ENCODE results near the gene SMOC2.

SMOC2 gene

DNA sequence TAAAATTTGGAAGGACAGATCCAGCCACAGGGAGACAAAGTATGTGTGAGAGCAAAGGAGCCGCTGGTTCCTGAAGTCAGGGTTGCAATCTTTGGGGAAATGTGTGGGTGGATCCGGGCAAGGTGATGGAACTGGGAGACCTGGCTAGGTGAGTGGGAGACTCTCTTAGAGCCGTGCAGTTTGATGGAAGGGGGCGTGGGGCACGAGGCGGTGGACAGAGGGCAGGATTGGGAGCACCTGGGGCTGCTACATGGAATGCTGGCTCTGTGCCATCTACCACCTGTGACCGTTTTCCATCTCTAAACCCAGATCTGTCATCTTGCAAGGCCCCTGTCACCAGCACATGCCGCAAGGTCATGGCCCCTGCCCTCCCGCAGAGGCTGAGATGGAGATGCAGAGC, 268.4 kb downstream of the SMOC2 start:
- no peak for DNase-seq (ENCODE audit: low read depth in 2 of 2)

DNA sequence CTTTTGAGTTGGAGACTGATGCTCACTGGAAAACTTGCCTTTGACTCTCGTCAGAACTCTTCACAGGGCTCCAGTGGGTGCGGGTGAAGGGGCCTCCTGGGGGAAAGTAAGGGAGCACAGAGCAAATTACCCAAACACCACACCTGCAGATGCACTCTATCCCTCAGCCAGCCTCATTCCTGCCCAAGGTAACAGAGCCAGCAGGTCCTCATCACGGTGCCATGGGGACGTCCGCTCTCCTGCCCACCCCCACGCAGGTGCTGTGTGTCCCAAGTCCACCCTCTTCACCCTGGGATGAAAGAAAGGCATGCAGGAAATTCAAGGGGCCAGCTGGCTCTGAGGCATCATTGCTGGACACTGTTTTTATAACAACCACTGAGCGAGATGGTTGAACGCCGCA, 269.0 kb downstream of the SMOC2 start:
- no peak for DNase-seq (ENCODE audit: low read depth in 2 of 2)

DNA sequence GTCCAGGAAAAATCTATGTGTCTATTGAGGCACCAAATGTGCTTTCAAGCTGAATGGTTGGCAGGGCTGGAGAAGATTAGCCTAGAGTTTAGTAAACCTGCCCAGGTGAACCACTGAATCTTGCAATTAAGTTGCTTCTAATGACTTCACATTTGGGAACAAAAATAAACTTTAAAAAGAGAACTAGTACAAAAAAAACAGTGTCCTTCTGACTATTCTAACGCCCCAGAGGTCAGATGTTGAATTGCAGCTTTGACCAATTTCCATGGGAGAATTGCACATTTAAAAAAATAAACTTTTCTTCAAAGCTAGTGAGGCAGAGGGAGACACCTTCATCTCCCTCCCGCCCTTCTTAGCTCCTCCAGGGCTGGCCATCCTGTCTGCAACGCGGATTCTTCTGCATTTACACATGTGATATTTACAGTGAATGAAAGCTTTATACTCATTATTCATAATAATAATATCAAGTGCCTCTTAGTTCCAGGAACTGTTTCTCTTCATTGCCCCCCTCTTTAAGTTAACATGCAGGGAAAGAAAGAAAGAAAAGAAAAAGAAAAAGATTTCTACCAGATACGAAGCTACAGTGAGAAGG, 270.2 kb downstream of the SMOC2 start:
- DNase-seq (ENCODE audit: low read depth in 2 of 2) = no peak

DNA sequence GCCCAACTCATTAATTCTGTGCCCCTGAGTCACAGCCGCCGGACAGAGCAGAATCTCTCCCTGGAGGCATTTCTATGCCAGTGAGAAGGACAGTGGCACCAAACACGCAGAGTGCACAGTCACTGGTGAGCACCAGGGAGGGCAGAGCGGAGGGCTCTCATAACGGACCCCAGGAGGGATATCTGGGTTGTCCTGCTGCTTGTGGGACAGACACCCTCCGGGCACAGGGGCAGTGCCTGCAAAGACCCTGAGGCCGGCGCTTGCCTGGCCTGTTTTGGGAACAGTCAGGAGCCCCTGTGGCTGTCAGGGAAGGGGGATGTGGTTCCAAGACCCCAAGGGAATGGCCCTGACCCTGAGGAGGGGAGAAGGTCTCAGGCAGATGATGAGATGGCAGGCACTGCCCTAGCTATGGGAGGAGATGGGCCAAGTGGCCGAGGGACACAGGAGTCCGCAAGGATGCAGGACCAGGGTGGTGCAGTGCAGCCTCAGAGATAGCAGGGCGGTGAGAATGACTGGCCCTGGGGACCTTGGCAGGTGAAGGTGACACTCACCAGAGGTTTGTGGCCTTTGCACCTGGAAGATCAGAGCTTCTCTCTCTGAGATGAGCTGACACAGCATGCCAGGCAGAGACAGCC, 270.8 kb downstream of the SMOC2 start:
- no peak for DNase-seq (ENCODE audit: low read depth in 2 of 2)

DNA sequence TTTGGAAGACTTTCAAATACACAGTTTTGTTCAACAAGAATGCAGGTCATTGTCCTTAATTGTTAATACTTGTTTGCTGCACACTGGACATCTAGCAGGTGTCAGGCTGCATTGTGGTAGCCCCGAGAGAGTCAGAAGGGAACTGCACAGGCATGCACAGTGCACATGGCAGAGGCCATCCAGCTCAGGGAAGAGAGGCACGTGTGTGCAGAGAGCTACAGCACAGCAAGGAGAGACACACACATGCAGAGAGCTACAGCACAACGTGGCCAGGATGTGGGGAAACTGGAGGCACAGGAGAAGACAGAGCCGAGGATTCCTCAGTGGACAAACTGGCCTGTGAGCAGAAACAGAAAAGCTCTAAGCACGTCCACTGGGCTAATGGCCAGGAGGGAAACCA, 272.0 kb downstream of the SMOC2 start:
- no peak for DNase-seq (ENCODE audit: low read depth in 2 of 2)

DNA sequence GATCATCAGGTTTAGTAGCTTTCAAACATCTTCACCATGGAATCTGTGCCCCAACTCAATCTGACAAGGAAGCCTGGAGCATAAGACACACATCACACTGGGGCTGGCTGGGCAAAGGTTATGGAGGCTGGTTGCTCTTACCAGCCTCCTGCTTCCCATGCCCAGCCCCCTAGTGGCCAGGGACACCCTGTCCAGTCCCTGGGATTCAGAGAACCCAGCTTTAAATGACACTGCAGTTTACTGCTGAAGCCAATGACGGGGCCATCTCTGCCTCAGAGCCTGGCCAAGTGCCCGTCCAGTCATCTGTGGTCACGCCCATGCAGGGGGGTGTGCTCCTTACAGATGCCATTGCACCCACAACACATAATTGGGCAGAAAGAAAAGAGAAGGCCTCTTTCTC, 272.9 kb downstream of the SMOC2 start:
- DNase-seq (ENCODE audit: low read depth in 2 of 2) = no peak

DNA sequence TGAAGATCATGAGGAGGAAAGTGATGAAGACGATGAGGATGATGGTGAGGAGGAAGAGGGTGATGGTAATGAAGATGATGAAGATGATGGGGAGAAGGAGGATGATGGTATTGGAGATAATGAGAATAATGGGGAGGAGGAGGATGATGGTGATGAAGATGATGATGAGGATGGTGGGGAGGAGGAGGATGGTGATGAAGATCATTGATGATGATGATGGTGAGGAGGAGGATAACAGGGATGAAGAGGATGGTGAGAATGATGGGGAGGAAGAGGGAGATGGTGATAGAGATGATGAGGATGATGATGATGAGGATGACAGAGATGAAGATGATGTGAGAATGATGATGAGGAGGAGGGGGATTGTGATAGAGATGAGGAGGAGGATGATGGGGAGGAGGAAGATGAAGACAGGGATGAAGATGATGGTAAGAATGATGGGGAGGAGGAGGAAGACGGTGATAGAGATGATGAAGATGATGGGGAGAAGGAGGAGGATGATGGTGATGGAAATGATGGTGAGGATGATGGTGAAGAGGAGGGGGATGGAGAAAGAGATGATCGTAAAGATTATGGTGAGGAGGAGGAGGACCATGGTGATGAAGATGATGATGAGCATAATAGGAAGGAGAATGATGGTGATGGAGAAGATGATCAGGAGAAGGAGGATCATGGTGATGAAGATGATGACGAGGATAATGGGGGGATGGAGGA, 273.7 kb downstream of the SMOC2 start:
- no peak for DNase-seq (ENCODE audit: low read depth in 2 of 2)

DNA sequence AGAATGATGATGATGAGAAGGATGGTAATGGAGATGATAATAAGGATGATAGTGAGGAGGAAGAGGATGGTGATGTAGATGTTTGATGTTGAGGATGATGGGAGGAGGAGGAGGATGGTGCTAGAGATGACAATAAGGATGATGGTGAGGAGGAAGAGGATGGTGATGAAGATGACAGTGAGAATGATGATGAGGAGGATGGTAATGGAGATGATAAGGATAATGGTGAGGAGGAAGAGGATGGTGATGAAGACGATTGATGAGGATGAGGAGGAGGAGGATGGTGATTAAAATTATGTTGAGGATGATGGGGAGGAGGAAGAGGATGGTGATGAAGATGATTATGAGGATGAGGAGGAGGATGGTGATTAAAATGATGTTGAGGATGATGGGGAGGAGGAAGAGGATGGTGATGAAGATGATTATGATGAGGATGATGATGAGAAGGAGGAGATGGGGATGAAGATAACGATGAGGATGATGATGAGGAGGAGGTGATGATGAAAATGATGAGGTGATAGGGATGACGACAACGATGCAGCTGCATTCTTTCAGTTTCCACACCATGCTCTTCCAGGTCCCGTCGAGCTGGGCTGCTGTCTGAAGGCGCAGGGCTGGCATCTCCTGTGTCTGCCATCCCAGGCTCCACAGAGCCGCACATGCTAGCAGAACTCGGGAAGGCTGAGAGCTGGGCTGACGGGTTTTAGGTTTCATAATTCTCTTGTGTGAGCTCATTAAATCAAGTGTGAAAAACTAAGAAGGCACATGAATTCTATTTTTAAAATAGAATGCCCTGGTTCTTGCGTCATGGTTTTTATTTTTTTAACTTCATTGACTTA, 274.9 kb downstream of the SMOC2 start:
- DNase-seq (ENCODE audit: low read depth in 2 of 2) = no peak

DNA sequence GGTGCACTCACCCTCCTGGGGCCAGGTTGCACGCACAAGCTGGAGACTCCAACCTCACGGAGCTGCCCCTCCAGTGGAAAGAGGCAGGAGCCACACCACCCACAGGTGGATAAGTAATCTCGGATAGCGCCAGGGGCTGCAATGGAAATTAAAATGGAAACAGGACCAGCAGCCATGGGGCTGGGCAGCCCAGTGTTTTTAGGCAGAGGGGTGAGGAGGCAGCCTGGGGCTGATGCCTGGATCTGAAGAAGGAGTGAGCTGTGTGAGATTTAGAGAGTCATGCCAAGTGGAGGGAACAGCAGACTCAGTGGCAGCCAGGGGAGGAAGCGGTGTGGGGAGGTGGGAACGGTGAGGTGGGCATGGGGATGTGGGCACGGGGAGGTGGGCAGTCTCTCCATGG, 275.6 kb downstream of the SMOC2 start:
- DNase-seq (ENCODE audit: low read depth in 2 of 2) = no peak

DNA sequence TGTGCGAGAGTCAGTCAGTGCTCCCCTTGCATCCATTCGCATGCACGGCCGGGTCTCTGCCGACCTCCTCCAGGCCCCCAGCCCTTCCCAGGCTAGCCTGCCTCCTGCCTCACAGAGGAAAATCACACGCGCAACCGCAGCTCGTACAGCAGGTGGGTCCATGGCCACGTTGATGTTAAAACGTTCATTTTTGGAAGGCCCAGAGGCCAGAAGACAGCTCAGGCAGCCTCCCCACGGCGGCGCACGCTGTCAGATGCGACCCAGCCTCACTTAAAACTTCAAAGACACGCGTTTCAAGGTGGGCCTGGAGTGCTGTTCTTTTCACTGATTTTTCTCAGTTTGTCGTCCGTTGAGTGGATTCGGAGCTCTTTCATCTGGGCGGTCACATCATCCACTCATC, 276.5 kb downstream of the SMOC2 start:
- DNase-seq (ENCODE audit: low read depth in 2 of 2) = no peak

Data from stimulated activated CD4-positive, alpha-beta T cell treated with anti-CD3 and anti-CD28 coated beads, Interleukin-1b, Interleukin-23, amount 100 ng/mL, for 1 hour (primary cell).